HG02973 (cell line): Measurements from ENCODE around the gene KCNN3.
"Not testable (repeated sequence)": the region's sequence is repeated elsewhere in the genome, so short reads cannot be mapped to it uniquely, and the experiment has no call there.

Source experiments
- ATAC-seq: cut with Tn5 transposase; IDR thresholded peaks from one replicate; pipeline ENCODE4 v1.9.1; 2021; ENCODE audit warnings: moderate library complexity; ENCODE audit not compliant: unreplicated experiment

KCNN3 gene

GRCh38 chr1:154870115-154870571 lies at the start of gene KCNN3:
KCNN3 (minus strand) TSS chr1:154870281; CDS start chr1:154869964, 317 bp downstream.
- peak; percentile 75 for ATAC-seq

- no peak for ATAC-seq
These were observed 43.2 kb upstream of the KCNN3 start for GRCh38 chr1:154913273-154913672.

GRCh38 chr1:154912755-154913154 lies 42.7 kb upstream of the KCNN3 start:
- no peak for ATAC-seq

GRCh38 chr1:154911691-154912550 lies 41.8 kb upstream of the KCNN3 start:
- no peak for ATAC-seq

- no peak for ATAC-seq
These were observed 40.8 kb upstream of the KCNN3 start for GRCh38 chr1:154910851-154911250.

GRCh38 chr1:154908937-154909336 lies 38.9 kb upstream of the KCNN3 start:
- ATAC-seq = no peak

- not testable (repeated sequence) for ATAC-seq
These were observed 38.0 kb upstream of the KCNN3 start for GRCh38 chr1:154908129-154908528.

- ATAC-seq = no peak
These were observed 36.6 kb upstream of the KCNN3 start for GRCh38 chr1:154906621-154907081.

- ATAC-seq = no peak
These were observed 33.0 kb upstream of the KCNN3 start for GRCh38 chr1:154902938-154903566.

GRCh38 chr1:154901591-154901990 lies 31.5 kb upstream of the KCNN3 start:
- no peak for ATAC-seq

- no peak for ATAC-seq
These were observed 29.0 kb upstream of the KCNN3 start for GRCh38 chr1:154899041-154899440.

- no peak for ATAC-seq
These were observed 26.7 kb upstream of the KCNN3 start for GRCh38 chr1:154896771-154897286.

- no peak for ATAC-seq
These were observed 25.7 kb upstream of the KCNN3 start for GRCh38 chr1:154895798-154896197.

- ATAC-seq = no peak
These were observed 21.4 kb upstream of the KCNN3 start for GRCh38 chr1:154891452-154891851.

GRCh38 chr1:154888757-154889156 lies 18.7 kb upstream of the KCNN3 start:
- ATAC-seq = no peak

- no peak for ATAC-seq
These were observed 16.4 kb upstream of the KCNN3 start for GRCh38 chr1:154886281-154887015.

GRCh38 chr1:154884869-154885701 lies 15.0 kb upstream of the KCNN3 start:
- ATAC-seq = no peak

GRCh38 chr1:154883919-154884868 lies 14.1 kb upstream of the KCNN3 start:
- no peak for ATAC-seq
